Endothelial cell (in vitro differentiated cells): ENCODE results near the gene BCKDHB. TPM values are rescaled to one million over a fixed set of nuclear protein-coding genes. Genes with fewer than 3 reads are reported as not detected.

Experiments
- DNase-seq: peaks from one replicate; pipeline ENCODE4 v3.0.0; 2021; ENCODE audit warnings: low spot score
- H3K27ac Mint-ChIP-seq: one replicate; pipeline ENCODE4 v1.8.0; 2021; ENCODE audit warnings: mixed read lengths, inconsistent platforms; ENCODE audit not compliant: unreplicated experiment
- H3K27me3 Mint-ChIP-seq: one replicate; pipeline ENCODE4 v1.8.0; 2021; ENCODE audit warnings: mild to moderate bottlenecking, moderate library complexity, mixed read lengths, inconsistent platforms; ENCODE audit not compliant: unreplicated experiment
- H3K36me3 Mint-ChIP-seq: one replicate; pipeline ENCODE4 v1.8.0; 2021; ENCODE audit warnings: mild to moderate bottlenecking, low read depth, mixed read lengths, inconsistent platforms; ENCODE audit not compliant: unreplicated experiment
- H3K4me1 Mint-ChIP-seq: one replicate; pipeline ENCODE4 v1.8.0; 2021; ENCODE audit warnings: mild to moderate bottlenecking, mixed read lengths, inconsistent platforms; ENCODE audit not compliant: unreplicated experiment
- H3K4me3 Mint-ChIP-seq: one replicate; pipeline ENCODE4 v1.8.0; 2021; ENCODE audit warnings: mild to moderate bottlenecking, mixed read lengths, inconsistent platforms; ENCODE audit not compliant: unreplicated experiment
- H3K9me3 Mint-ChIP-seq: one replicate; pipeline ENCODE4 v1.8.0; 2021; ENCODE audit warnings: mixed read lengths, inconsistent platforms; ENCODE audit not compliant: unreplicated experiment
- CTCF ChIP-seq: fragments of 200-600 bp; sonication (generic); IDR thresholded peaks from one replicate; pipeline ENCODE4 v1.5.0; 2021; ENCODE audit warnings: antibody characterized with exemption; ENCODE audit not compliant: unreplicated experiment
- total RNA-seq: library from RNA; stranded (reverse); fragmentation: NEBNext Ultra II Directional; extraction: Animal tissue kit (Norgen Biotek cat#: 25700); gene quantifications from one replicate; pipeline ENCODE4 v1.2.1, GENCODE V29; 2021; ENCODE audit not compliant: unreplicated experiment

BCKDHB gene
- total RNA-seq, 1 donor from 2014 or later: 15.3 TPM

- no peak overlapping the region for H3K4me3 Mint-ChIP-seq
- no peaks in the 10 kb centered on the region for H3K27me3 Mint-ChIP-seq
- H3K27ac Mint-ChIP-seq: no peak overlapping the region
- H3K4me1 Mint-ChIP-seq: no peaks in the 10 kb centered on the region
- no peak for TF ChIP-seq CTCF
- no peaks in the 10 kb centered on the region for H3K36me3 Mint-ChIP-seq
- no peak for DNase-seq
- no peaks in the 10 kb centered on the region for H3K9me3 Mint-ChIP-seq
Measured at GRCh38 chr6:80158478-80158989, 52.1 kb downstream of the BCKDHB start.

GRCh38 chr6:80161434-80161833, 55.0 kb downstream of the BCKDHB start:
- TF ChIP-seq CTCF: no peak
- DNase-seq: no peak
- Mint-ChIP-seq H3K4me1 (no peaks in the 10 kb centered on the region), H3K27me3 (no peaks in the 10 kb centered on the region), H3K27ac (no peak overlapping the region), H3K36me3 (no peaks in the 10 kb centered on the region), H3K9me3 (no peaks in the 10 kb centered on the region), H3K4me3 (no peak overlapping the region)

GRCh38 chr6:80163754-80164187, 57.3 kb downstream of the BCKDHB start:
- H3K4me3 Mint-ChIP-seq: no peak overlapping the region
- H3K36me3 Mint-ChIP-seq: peaks cover 1% of the 10 kb centered on the region
- TF ChIP-seq CTCF: no peak
- no peaks in the 10 kb centered on the region for H3K27me3 Mint-ChIP-seq
- no peaks in the 10 kb centered on the region for H3K4me1 Mint-ChIP-seq
- DNase-seq: no peak
- no peak overlapping the region for H3K27ac Mint-ChIP-seq
- H3K9me3 Mint-ChIP-seq: no peaks in the 10 kb centered on the region

GRCh38 chr6:80165143-80165542, 58.7 kb downstream of the BCKDHB start:
- H3K4me3 Mint-ChIP-seq: no peak overlapping the region
- no peaks in the 10 kb centered on the region for H3K4me1 Mint-ChIP-seq
- peaks cover 7% of the 10 kb centered on the region for H3K36me3 Mint-ChIP-seq
- TF ChIP-seq CTCF: no peak
- H3K27ac Mint-ChIP-seq: no peak overlapping the region
- no peak for DNase-seq
- no peaks in the 10 kb centered on the region for H3K9me3 Mint-ChIP-seq
- no peaks in the 10 kb centered on the region for H3K27me3 Mint-ChIP-seq

GRCh38 chr6:80165819-80166218, 59.3 kb downstream of the BCKDHB start:
- no peak for DNase-seq
- TF ChIP-seq CTCF: no peak
- Mint-ChIP-seq H3K4me1 (no peaks in the 10 kb centered on the region), H3K9me3 (no peaks in the 10 kb centered on the region), H3K27me3 (no peaks in the 10 kb centered on the region), H3K27ac (no peak overlapping the region), H3K4me3 (no peak overlapping the region), H3K36me3 (peaks cover 7% of the 10 kb centered on the region)
